WTC11 (cell line): ENCODE results near the gene SWAP70. TPM values are rescaled to one million over a fixed set of nuclear protein-coding genes. Genes with fewer than 3 reads are reported as not detected.

ENCODE experiments used
- AFF4 ChIP-seq: sonication (generic); formaldehyde crosslinking; IDR thresholded peaks from 2 replicates; pipeline ENCODE4 v1.8.1; 2023; ENCODE audit warnings: mild to moderate bottlenecking, missing genetic modification reagents, borderline replicate concordance
- ATF1 ChIP-seq: sonication (generic); formaldehyde crosslinking; IDR thresholded peaks from 2 replicates; pipeline ENCODE4 v1.8.1; 2023; ENCODE audit warnings: mild to moderate bottlenecking, moderate library complexity, missing genetic modification reagents
- ATF3 ChIP-seq: sonication (generic); formaldehyde crosslinking; conservative IDR thresholded peaks from 2 replicates; pipeline ENCODE4 v1.8.1; 2022; ENCODE audit warnings: mild to moderate bottlenecking, missing genetic modification reagents
- CBFB ChIP-seq: sonication (generic); formaldehyde crosslinking; IDR thresholded peaks from 2 replicates; pipeline ENCODE4 v1.8.1; 2022; ENCODE audit warnings: mild to moderate bottlenecking, low read depth, missing genetic modification reagents
- CREB1 ChIP-seq: sonication (generic); formaldehyde crosslinking; IDR thresholded peaks from 2 replicates; pipeline ENCODE4 v1.8.0; 2023; ENCODE audit warnings: mild to moderate bottlenecking, missing genetic modification reagents
- CREM ChIP-seq: sonication (generic); formaldehyde crosslinking; IDR thresholded peaks from 2 replicates; pipeline ENCODE4 v1.8.1; 2022; ENCODE audit warnings: mild to moderate bottlenecking, missing genetic modification reagents, moderate library complexity
- E2F4 ChIP-seq: sonication (generic); formaldehyde crosslinking; IDR thresholded peaks from 2 replicates; pipeline ENCODE4 v1.8.1; 2022; ENCODE audit warnings: low read depth, mild to moderate bottlenecking, moderate library complexity, missing genetic modification reagents, borderline replicate concordance
- E2F5 ChIP-seq: sonication (generic); formaldehyde crosslinking; IDR thresholded peaks from 2 replicates; pipeline ENCODE4 v1.8.1; 2022; ENCODE audit warnings: mild to moderate bottlenecking, moderate library complexity, missing genetic modification reagents
- EMX1 ChIP-seq: fragments of 250-450 bp; sonication (Bioruptor Pico); IDR thresholded peaks from 2 replicates; pipeline ENCODE4 v1.8.0; 2021; ENCODE audit warnings: mild to moderate bottlenecking
- ETV6 ChIP-seq: sonication (generic); formaldehyde crosslinking; IDR thresholded peaks from 2 replicates; pipeline ENCODE4 v1.8.1; 2022; ENCODE audit warnings: mild to moderate bottlenecking, missing genetic modification reagents
- GABPB1 ChIP-seq: sonication (generic); formaldehyde crosslinking; IDR thresholded peaks from 2 replicates; pipeline ENCODE4 v1.8.1; 2023; ENCODE audit warnings: mild to moderate bottlenecking, missing genetic modification reagents
- HMGA2 ChIP-seq: fragments of 250-450 bp; sonication (Bioruptor Pico); IDR thresholded peaks from 2 replicates; pipeline ENCODE4 v1.4.0; 2021; ENCODE audit warnings: mild to moderate bottlenecking, moderate library complexity
- IRF1 ChIP-seq: sonication (generic); formaldehyde crosslinking; IDR thresholded peaks from 2 replicates; pipeline ENCODE4 v1.8.0; 2023; ENCODE audit warnings: missing genetic modification reagents
- MLX ChIP-seq: sonication (generic); formaldehyde crosslinking; IDR thresholded peaks from 2 replicates; pipeline ENCODE4 v1.8.1; 2023; ENCODE audit warnings: mild to moderate bottlenecking, missing genetic modification reagents, moderate library complexity
- NFATC4 ChIP-seq: fragments of 250-450 bp; sonication (Bioruptor Pico); IDR thresholded peaks from 2 replicates; pipeline ENCODE4 v1.9.0; 2021; ENCODE audit warnings: mild to moderate bottlenecking
- NFYB ChIP-seq: sonication (generic); formaldehyde crosslinking; conservative IDR thresholded peaks from 2 replicates; pipeline ENCODE4 v1.8.0; 2022; ENCODE audit warnings: low read depth, missing genetic modification reagents
- OVOL2 ChIP-seq: fragments of 250-450 bp; sonication (Bioruptor Pico); IDR thresholded peaks from 2 replicates; pipeline ENCODE4 v1.9.0; 2021; ENCODE audit warnings: mild to moderate bottlenecking, borderline replicate concordance
- RELA ChIP-seq: sonication (generic); formaldehyde crosslinking; IDR thresholded peaks from 2 replicates; pipeline ENCODE4 v1.8.1; 2022; ENCODE audit warnings: missing genetic modification reagents, mild to moderate bottlenecking, borderline replicate concordance
- RORB ChIP-seq: fragments of 250-450 bp; sonication (Bioruptor Pico); IDR thresholded peaks from 2 replicates; pipeline ENCODE4 v1.9.0; 2021; ENCODE audit warnings: mild to moderate bottlenecking
- SOX15 ChIP-seq: fragments of 250-450 bp; sonication (Bioruptor Pico); IDR thresholded peaks from 2 replicates; pipeline ENCODE4 v1.9.0; 2021; ENCODE audit warnings: mild to moderate bottlenecking
- SP1 ChIP-seq: sonication (generic); formaldehyde crosslinking; conservative IDR thresholded peaks from 2 replicates; pipeline ENCODE4 v1.8.1; 2022; ENCODE audit warnings: missing genetic modification reagents
- TEAD1 ChIP-seq: sonication (generic); formaldehyde crosslinking; IDR thresholded peaks from 2 replicates; pipeline ENCODE4 v1.8.0; 2022; ENCODE audit warnings: mild to moderate bottlenecking, missing genetic modification reagents
- ZBTB21 ChIP-seq: sonication (generic); formaldehyde crosslinking; IDR thresholded peaks from 2 replicates; pipeline ENCODE4 v1.8.1; 2023; ENCODE audit warnings: mild to moderate bottlenecking, missing genetic modification reagents, borderline replicate concordance
- ZMAT4 ChIP-seq: fragments of 250-450 bp; sonication (Bioruptor Pico); IDR thresholded peaks from 2 replicates; pipeline ENCODE4 v1.9.0; 2021; ENCODE audit warnings: mild to moderate bottlenecking
- ZNF121 ChIP-seq: sonication (generic); formaldehyde crosslinking; IDR thresholded peaks from 2 replicates; pipeline ENCODE4 v1.8.0; 2023; ENCODE audit warnings: missing genetic modification reagents
- ZNF281 ChIP-seq: sonication (generic); formaldehyde crosslinking; IDR thresholded peaks from 2 replicates; pipeline ENCODE4 v1.8.0; 2023; ENCODE audit warnings: mild to moderate bottlenecking, missing genetic modification reagents
- ZNF416 ChIP-seq: fragments of 250-450 bp; sonication (Bioruptor Pico); IDR thresholded peaks from 2 replicates; pipeline ENCODE4 v1.9.0; 2021; ENCODE audit warnings: mild to moderate bottlenecking, inconsistent platforms
- ZNF512 ChIP-seq: sonication (generic); formaldehyde crosslinking; IDR thresholded peaks from 2 replicates; pipeline ENCODE4 v1.8.1; 2022; ENCODE audit warnings: missing genetic modification reagents, borderline replicate concordance
- ZNF671 ChIP-seq: fragments of 250-450 bp; sonication (Bioruptor Pico); IDR thresholded peaks from 2 replicates; pipeline ENCODE4 v1.8.0; 2021; ENCODE audit warnings: mild to moderate bottlenecking
- total RNA-seq: library from RNA; stranded (reverse); gene quantifications from 3 replicates; pipeline ENCODE4 v1.2.3, GENCODE V29; 2021

Gene SWAP70
- total RNA-seq, 1 experiment from 2014 or later: 24.1 TPM

- TF ChIP-seq AFF4 (CRISPR knock-in tag) (no peak), OVOL2 (CRISPR knock-in tag) (no peak), NFYB (CRISPR knock-in tag) (no peak), RORB (CRISPR knock-in tag) (no peak), ZMAT4 (CRISPR knock-in tag) (no peak), EMX1 (CRISPR knock-in tag) (no peak), HMGA2 (CRISPR knock-in tag) (no peak), IRF1 (CRISPR knock-in tag) (no peak), E2F4 (no peak), ZNF671 (CRISPR knock-in tag) (no peak), CBFB (no peak), ZNF416 (CRISPR knock-in tag) (no peak), CREB1 (no peak), ATF1 (CRISPR knock-in tag) (no peak), ETV6 (CRISPR knock-in tag) (no peak), SP1 (CRISPR knock-in tag) (0 out of 2 replicates have a peak, but pooled peaks have one; percentile 42), E2F5 (CRISPR knock-in tag) (no peak), TEAD1 (CRISPR knock-in tag) (peak; percentile 57; the same call in 1 of the 2 replicates), ZNF121 (CRISPR knock-in tag) (no peak), NFATC4 (no peak), ZNF281 (CRISPR knock-in tag) (no peak), ZNF512 (CRISPR knock-in tag) (no peak), CREM (CRISPR knock-in tag) (peak; percentile 55; the same call in 1 of the 2 replicates), ZBTB21 (CRISPR knock-in tag) (0 out of 2 replicates have a peak, but pooled peaks have one; percentile 37), RELA (CRISPR knock-in tag) (no peak), SOX15 (no peak), ATF3 (CRISPR knock-in tag) (no peak), GABPB1 (CRISPR knock-in tag) (no peak), MLX (CRISPR knock-in tag) (no peak)
Measured at GRCh38 chr11:9663699-9664275, at the start of gene SWAP70 (continued).
